H9 (cell line): ENCODE results near the gene PRPF19. TPM values are rescaled to one million over a fixed set of nuclear protein-coding genes. Genes with fewer than 3 reads are reported as not detected.
A peak's percentile ranks its signal among the peaks of the same experiment; 100 is the strongest.

Source experiments
- DNase-seq: peaks from one replicate; pipeline ENCODE4 v3.0.0-alpha.2; 2017
- H2AFZ ChIP-seq: one replicate; pipeline ENCODE4 v1.6.1; 2013; ENCODE audit warnings: mild to moderate bottlenecking, low read length, control low read depth, moderate library complexity
- H2AK5ac ChIP-seq: 2 replicates; pipeline ENCODE4 v1.6.1; 2013; ENCODE audit warnings: low read length, control low read depth, mixed read lengths; ENCODE audit not compliant: insufficient read length
- H2BK120ac ChIP-seq: one replicate; pipeline ENCODE4 v1.6.1; 2013; ENCODE audit warnings: low read depth, mild to moderate bottlenecking, low read length, control low read depth, inconsistent platforms; ENCODE audit not compliant: poor library complexity, severe bottlenecking
- H2BK12ac ChIP-seq: 2 replicates; pipeline ENCODE4 v1.6.1; 2013; ENCODE audit warnings: low read length, control low read depth, mixed read lengths, low read depth; ENCODE audit not compliant: insufficient read length
- H2BK15ac ChIP-seq: 2 replicates; pipeline ENCODE4 v1.6.1; 2013; ENCODE audit warnings: low read depth, low read length, control low read depth
- H2BK20ac ChIP-seq: one replicate; pipeline ENCODE4 v1.6.1; 2013; ENCODE audit warnings: low read depth, mild to moderate bottlenecking, low read length, control low read depth, inconsistent platforms; ENCODE audit not compliant: poor library complexity, severe bottlenecking
- H2BK5ac ChIP-seq: 2 replicates; pipeline ENCODE4 v1.6.1; 2013; ENCODE audit warnings: low read length, control low read depth, mixed read lengths; ENCODE audit not compliant: insufficient read length
- H3K14ac ChIP-seq: 2 replicates; pipeline ENCODE4 v1.6.1; 2013; ENCODE audit warnings: low read length, control low read depth; ENCODE audit not compliant: insufficient read depth
- H3K18ac ChIP-seq: 2 replicates; pipeline ENCODE4 v1.6.1; 2013; ENCODE audit warnings: low read depth, mild to moderate bottlenecking, mixed read lengths, low read length, control low read depth; ENCODE audit not compliant: insufficient read length
- H3K23ac ChIP-seq: 2 replicates; pipeline ENCODE4 v1.6.1; 2013; ENCODE audit warnings: low read length, control low read depth, mixed read lengths, low read depth; ENCODE audit not compliant: insufficient read length
- H3K23me2 ChIP-seq: 2 replicates; pipeline ENCODE4 v1.6.1; 2013; ENCODE audit warnings: low read depth, mild to moderate bottlenecking, mixed read lengths, low read length, control low read depth; ENCODE audit not compliant: insufficient read length, poor library complexity, severe bottlenecking
- H3K27ac ChIP-seq: 2 replicates; pipeline ENCODE4 v1.5.1; 2013; ENCODE audit warnings: low read length, control low read depth, mixed read lengths, low read depth; ENCODE audit not compliant: insufficient read length
- H3K27me3 ChIP-seq: 2 replicates; pipeline ENCODE4 v1.6.1; 2013; ENCODE audit warnings: low read length, control low read depth, inconsistent platforms; ENCODE audit not compliant: insufficient read depth
- H3K4ac ChIP-seq: 2 replicates; pipeline ENCODE4 v1.6.1; 2013; ENCODE audit warnings: low read depth, mild to moderate bottlenecking, control low read depth, inconsistent platforms, low read length, moderate library complexity
- H3K4me1 ChIP-seq: 2 replicates; pipeline ENCODE4 v1.6.1; 2013; ENCODE audit warnings: low read length, control low read depth, inconsistent platforms; ENCODE audit not compliant: insufficient read depth
- H3K4me2 ChIP-seq: 2 replicates; pipeline ENCODE4 v1.6.1; 2013; ENCODE audit warnings: low read length, control low read depth, mixed read lengths; ENCODE audit not compliant: insufficient read length, insufficient read depth
- H3K56ac ChIP-seq: 2 replicates; pipeline ENCODE4 v1.6.1; 2013; ENCODE audit warnings: low read depth, mild to moderate bottlenecking, mixed read lengths, low read length, control low read depth; ENCODE audit not compliant: insufficient read length
- H3K79me1 ChIP-seq: 2 replicates; pipeline ENCODE4 v1.6.1; 2013; ENCODE audit warnings: low read depth, mild to moderate bottlenecking, moderate library complexity, low read length, control low read depth, inconsistent platforms; ENCODE audit not compliant: insufficient read depth, poor library complexity, severe bottlenecking
- H3K79me2 ChIP-seq: 2 replicates; pipeline ENCODE4 v1.6.1; 2013; ENCODE audit warnings: low read length, control low read depth, inconsistent platforms; ENCODE audit not compliant: insufficient read depth
- H3K9ac ChIP-seq: 2 replicates; pipeline ENCODE4 v1.6.1; 2013; ENCODE audit warnings: low read length, control low read depth, mixed read lengths; ENCODE audit not compliant: insufficient read length; ENCODE audit errors: extremely low read depth
- H3K9me3 ChIP-seq: one replicate; pipeline ENCODE4 v1.6.1; 2013; ENCODE audit warnings: low read depth, low read length, inconsistent platforms; ENCODE audit not compliant: control insufficient read depth
- H3T11ph ChIP-seq: one replicate; pipeline ENCODE4 v1.6.1; 2013; ENCODE audit warnings: mild to moderate bottlenecking, low read length, control low read depth, inconsistent platforms
- H4K20me1 ChIP-seq: one replicate; pipeline ENCODE4 v1.6.1; 2013; ENCODE audit not compliant: control insufficient read depth, insufficient read length, insufficient read depth
- H4K5ac ChIP-seq: 2 replicates; pipeline ENCODE4 v1.6.1; 2013; ENCODE audit warnings: low read depth, mild to moderate bottlenecking, mixed read lengths, low read length, control low read depth; ENCODE audit not compliant: insufficient read length
- H4K8ac ChIP-seq: replicated peaks from 2 replicates; pipeline ENCODE4 v1.6.1; 2013; ENCODE audit warnings: low read length, control low read depth, mixed read lengths, low read depth; ENCODE audit not compliant: insufficient read length
- H4K91ac ChIP-seq: 2 replicates; pipeline ENCODE4 v1.6.1; 2013; ENCODE audit warnings: low read depth, mild to moderate bottlenecking, moderate library complexity, mixed read lengths, low read length, control low read depth; ENCODE audit not compliant: insufficient read length
- H3K27ac Mint-ChIP-seq, 3 experiments: 2 replicates in 2 of 3; 3 replicates in 1 of 3; pipeline ENCODE4 v1.8.0; 2020 to 2021; ENCODE audit warnings: mixed read lengths in 3 of 3, mild to moderate bottlenecking in 1 of 3, moderate library complexity in 1 of 3
- H3K27me3 Mint-ChIP-seq: 2 replicates; pipeline ENCODE4 v1.8.0; 2021; ENCODE audit warnings: low read depth, mild to moderate bottlenecking, moderate library complexity, mixed read lengths
- H3K36me3 Mint-ChIP-seq, 3 experiments: 2 replicates in 2 of 3; 3 replicates in 1 of 3; pipeline ENCODE4 v1.8.0; 2020 to 2021; ENCODE audit warnings: low read depth in 3 of 3, mixed read lengths in 3 of 3; ENCODE audit not compliant: insufficient read depth in 1 of 3
- H3K4me1 Mint-ChIP-seq, 2 experiments: 2 replicates each; pipeline ENCODE4 v1.8.0; 2020; ENCODE audit warnings: mixed read lengths in 2 of 2
- H3K4me3 Mint-ChIP-seq, 2 experiments: 2 replicates in 1 of 2; 3 replicates in 1 of 2; pipeline ENCODE4 v1.8.0; 2020 to 2021; ENCODE audit warnings: mild to moderate bottlenecking in 2 of 2, mixed read lengths in 2 of 2, moderate library complexity in 1 of 2
- H3K9me3 Mint-ChIP-seq, 2 experiments: 2 replicates in 1 of 2; 3 replicates in 1 of 2; pipeline ENCODE4 v1.8.0; 2020; ENCODE audit warnings: mild to moderate bottlenecking in 2 of 2, mixed read lengths in 2 of 2, moderate library complexity in 1 of 2
- WGBS: extraction: QIAGEN DNeasy Blood & Tissue Kit; methylation state at CpG from one replicate; pipeline ENCODE4 v1.1.7; 2013; ENCODE audit warnings: missing lambda C conversion rate, low lambda C conversion rate, mixed read lengths; ENCODE audit not compliant: insufficient read length; ENCODE audit errors: extremely low coverage; 5-methylcytosine and 5-hydroxymethylcytosine counted together
- total RNA-seq: library from RNA; stranded (reverse); gene quantifications from 2 replicates; pipeline ENCODE4 v1.2.1, GENCODE V29; 2021
- TF ChIP-seq, protein P1 (sequence below): fragments of 200-600 bp; sonication (generic); conservative IDR thresholded peaks from 3 replicates; pipeline ENCODE4 v1.8.0; 2021; ENCODE audit warnings: antibody characterized with exemption, mild to moderate bottlenecking

Gene PRPF19
- total RNA-seq, 1 experiment from 2014 or later: 130 TPM

- Histone ChIP-seq H3K27ac (no peak overlapping the region), H3T11ph (no peak overlapping the region), H3K18ac (no peak overlapping the region), H2BK5ac (no peak overlapping the region), H2BK120ac (no peak overlapping the region), H2AK5ac (no peak overlapping the region), H3K4me1 (no peaks in the 10 kb centered on the region), H3K4me2 (no peak overlapping the region), H4K8ac (no peak overlapping the region), H2BK20ac (no peak overlapping the region), H4K5ac (no peak overlapping the region), H3K14ac (no peak overlapping the region), H3K79me1 (no peaks in the 10 kb centered on the region), H2AFZ (no peak overlapping the region), H4K20me1 (no peaks in the 10 kb centered on the region), H3K9me3 (no peaks in the 10 kb centered on the region), H3K79me2 (no peaks in the 10 kb centered on the region), H3K4ac (no peak overlapping the region), H3K23me2 (no peaks in the 10 kb centered on the region), H2BK15ac (no peak overlapping the region), H4K91ac (no peak overlapping the region), H3K23ac (no peak overlapping the region), H3K56ac (no peak overlapping the region), H2BK12ac (no peak overlapping the region), H3K9ac (no peak overlapping the region), H3K27me3 (no peaks in the 10 kb centered on the region)
- H3K4me3 Mint-ChIP-seq: no peak overlapping the region
- H3K27ac Mint-ChIP-seq: peak overlapping the region in 1 of 3 experiments; percentile 18; a peak in 2 of 7 replicates
- H3K4me1 Mint-ChIP-seq: peaks cover 12 to 18% of the 10 kb centered on the region in 2 experiments
- peaks cover 4 to 29% (median 23%) of the 10 kb centered on the region in 3 experiments; a peak in 6 of 7 replicates for H3K36me3 Mint-ChIP-seq
- no peak for DNase-seq
- no CpG with 5 or more reads among the region's 12 CpGs for WGBS
- peaks cover 2% of the 10 kb centered on the region for H3K27me3 Mint-ChIP-seq
- no peaks in the 10 kb centered on the region for H3K9me3 Mint-ChIP-seq
- TF ChIP-seq, protein P1, sequence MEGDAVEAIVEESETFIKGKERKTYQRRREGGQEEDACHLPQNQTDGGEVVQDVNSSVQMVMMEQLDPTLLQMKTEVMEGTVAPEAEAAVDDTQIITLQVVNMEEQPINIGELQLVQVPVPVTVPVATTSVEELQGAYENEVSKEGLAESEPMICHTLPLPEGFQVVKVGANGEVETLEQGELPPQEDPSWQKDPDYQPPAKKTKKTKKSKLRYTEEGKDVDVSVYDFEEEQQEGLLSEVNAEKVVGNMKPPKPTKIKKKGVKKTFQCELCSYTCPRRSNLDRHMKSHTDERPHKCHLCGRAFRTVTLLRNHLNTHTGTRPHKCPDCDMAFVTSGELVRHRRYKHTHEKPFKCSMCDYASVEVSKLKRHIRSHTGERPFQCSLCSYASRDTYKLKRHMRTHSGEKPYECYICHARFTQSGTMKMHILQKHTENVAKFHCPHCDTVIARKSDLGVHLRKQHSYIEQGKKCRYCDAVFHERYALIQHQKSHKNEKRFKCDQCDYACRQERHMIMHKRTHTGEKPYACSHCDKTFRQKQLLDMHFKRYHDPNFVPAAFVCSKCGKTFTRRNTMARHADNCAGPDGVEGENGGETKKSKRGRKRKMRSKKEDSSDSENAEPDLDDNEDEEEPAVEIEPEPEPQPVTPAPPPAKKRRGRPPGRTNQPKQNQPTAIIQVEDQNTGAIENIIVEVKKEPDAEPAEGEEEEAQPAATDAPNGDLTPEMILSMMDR: no peak
Measured at GRCh38 chr11:60937144-60937527, 30.8 kb upstream of the PRPF19 start.
